G401 (cell line): Measurements from ENCODE around the gene APMAP. TPM values are rescaled to one million over a fixed set of nuclear protein-coding genes. Genes with fewer than 3 reads are reported as not detected.

ENCODE experiments used
- DNase-seq: peaks from one replicate; pipeline ENCODE4 v3.0.0-alpha.2; 2015; ENCODE audit warnings: low spot score
- in situ Hi-C: cut with HindIII; loops from 2 replicates; pipeline ENCODE4 v1.10.0; 2016; ENCODE audit warnings: low sequenced_read_pairs, mixed read lengths
- total RNA-seq: library from RNA; depleted of rRNA; stranded (reverse); fragments of >200 nt; shearing (Covaris generic); gene quantifications from 2 replicates; pipeline ENCODE4 v1.2.3, GENCODE V29; 2014

APMAP gene
- total RNA-seq, 1 experiment from 2014 or later: 94.6 TPM

- in situ Hi-C loops: no loop called here
- DNase-seq: no peak
These were observed 15.2 kb downstream of the APMAP start for GRCh38 chr20:24977336-24977735.

DNA sequence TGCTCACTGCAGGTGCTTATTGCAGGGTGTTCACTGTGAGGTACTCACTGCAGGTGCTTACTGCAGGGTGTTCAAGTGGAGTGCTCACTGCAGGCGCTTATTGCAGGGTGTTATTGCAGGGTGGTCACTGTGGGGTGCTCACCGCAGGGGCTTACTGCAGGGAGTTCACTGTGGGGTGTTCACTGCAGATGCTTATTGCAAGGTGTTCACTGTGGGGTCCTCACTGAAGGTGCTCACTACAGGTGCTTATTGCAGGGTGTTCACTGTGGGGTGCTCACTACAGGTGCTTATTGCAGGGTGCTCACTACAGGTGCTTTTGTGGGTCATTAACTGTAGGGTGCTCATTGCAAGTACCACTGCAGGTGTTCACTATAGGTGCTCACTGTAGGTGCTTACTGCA lies 20.2 kb downstream of the APMAP start:
- DNase-seq: no peak
- in situ Hi-C loops: no loop called here

GRCh38 chr20:24971376-24972101 lies 21.0 kb downstream of the APMAP start:
- in situ Hi-C loops: no loop called here
- DNase-seq: no peak

DNA sequence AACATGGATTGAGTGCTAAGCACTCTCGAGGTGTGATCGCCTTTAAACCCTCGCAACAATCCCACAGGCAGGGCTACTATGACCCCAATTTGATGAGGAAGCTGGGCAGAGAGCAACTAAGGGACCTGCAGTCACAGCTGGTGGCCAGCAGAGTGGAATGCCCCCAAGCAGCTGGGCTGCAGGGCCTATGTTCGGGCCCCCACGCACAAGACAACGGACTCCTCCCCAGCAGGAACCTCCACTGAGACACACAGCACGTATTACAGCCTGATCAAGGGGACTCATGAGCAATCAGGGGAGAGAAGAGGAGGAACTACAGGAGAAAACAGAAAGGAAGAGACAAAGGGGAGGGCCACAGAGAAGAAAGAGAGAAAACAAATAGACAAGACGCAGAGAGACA lies 21.8 kb downstream of the APMAP start:
- no peak for DNase-seq
- in situ Hi-C loops: no loop called here

- DNase-seq: no peak
- in situ Hi-C loops: no loop called here
These were observed 22.5 kb downstream of the APMAP start for GRCh38 chr20:24970030-24970553.

DNA sequence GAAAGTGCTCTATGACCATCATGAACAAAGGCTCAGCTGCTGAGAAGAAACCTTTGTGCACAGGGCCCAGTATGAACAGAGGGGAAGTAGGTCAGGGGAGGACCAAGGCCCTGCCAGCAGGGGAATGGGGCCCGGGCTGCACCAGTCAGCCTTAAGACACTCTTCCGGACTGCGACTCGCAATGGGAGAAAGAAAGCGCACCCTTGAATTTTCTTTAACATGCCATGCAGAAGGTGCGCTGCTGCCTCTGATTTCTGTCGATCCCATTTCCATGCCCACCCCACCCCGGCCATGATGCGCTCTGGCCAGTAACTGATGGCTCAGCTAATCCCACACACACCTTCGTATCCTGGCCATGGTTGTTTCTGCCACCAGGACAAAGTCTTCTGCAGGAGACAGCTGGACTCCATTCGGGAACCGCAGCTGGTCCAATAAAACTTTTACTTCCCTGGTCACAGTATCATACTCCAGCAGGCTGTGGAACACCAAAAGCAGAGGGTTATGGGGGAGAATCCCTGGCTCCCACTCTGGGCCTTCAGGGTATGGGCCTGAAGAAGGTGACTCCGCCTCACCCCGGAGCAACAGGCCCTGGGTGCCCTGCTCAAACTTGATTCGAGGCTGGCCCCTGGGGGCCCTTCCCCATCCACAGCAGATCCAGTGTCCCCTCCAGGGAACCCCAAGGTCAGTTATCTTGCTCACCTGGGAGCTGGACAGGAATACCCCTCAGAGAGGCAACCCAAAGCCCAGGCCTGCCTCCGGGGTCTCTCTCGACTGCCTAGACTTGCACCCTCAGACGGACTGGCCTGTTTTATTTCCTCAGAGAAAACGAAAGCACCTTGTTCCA lies 23.1 kb downstream of the APMAP start:
- in situ Hi-C loops: no loop called here
- no peak for DNase-seq

- DNase-seq: no peak
- in situ Hi-C loops: no loop called here
These were observed 24.2 kb downstream of the APMAP start for GRCh38 chr20:24968278-24968800.

DNA sequence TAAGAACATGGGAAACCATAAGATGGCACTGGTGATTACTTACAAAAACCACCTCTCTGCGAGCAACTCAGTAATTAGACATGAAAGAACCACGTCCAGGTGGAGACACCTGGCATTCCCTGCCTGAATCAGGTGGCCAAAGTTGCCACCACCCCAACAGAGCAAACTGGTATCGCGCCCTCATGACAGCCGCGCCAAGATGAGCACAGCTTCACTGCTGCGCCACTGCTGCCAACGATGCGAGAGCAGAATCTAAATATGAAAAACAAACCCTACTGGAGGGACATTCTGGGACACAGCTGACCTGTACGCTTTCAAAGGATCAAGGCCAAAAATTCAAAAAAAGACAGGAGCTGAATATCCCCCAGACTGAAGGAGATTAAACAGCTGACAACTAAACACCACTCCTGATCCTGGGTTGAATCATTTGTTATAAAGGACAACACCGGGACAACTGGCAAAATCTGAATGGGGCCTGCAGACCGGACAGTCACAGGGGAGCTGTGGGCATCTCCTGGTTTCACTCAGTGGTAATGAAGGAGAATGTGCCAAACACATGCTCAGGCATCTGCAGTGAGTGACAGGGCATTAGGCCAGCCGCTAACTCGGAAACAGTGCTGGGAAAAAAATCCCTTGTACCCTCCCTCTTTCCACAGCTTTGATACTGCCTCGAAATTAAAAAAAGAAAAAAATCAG lies 26.1 kb downstream of the APMAP start:
- in situ Hi-C loops: no loop called here
- peak; percentile 64 for DNase-seq

DNA sequence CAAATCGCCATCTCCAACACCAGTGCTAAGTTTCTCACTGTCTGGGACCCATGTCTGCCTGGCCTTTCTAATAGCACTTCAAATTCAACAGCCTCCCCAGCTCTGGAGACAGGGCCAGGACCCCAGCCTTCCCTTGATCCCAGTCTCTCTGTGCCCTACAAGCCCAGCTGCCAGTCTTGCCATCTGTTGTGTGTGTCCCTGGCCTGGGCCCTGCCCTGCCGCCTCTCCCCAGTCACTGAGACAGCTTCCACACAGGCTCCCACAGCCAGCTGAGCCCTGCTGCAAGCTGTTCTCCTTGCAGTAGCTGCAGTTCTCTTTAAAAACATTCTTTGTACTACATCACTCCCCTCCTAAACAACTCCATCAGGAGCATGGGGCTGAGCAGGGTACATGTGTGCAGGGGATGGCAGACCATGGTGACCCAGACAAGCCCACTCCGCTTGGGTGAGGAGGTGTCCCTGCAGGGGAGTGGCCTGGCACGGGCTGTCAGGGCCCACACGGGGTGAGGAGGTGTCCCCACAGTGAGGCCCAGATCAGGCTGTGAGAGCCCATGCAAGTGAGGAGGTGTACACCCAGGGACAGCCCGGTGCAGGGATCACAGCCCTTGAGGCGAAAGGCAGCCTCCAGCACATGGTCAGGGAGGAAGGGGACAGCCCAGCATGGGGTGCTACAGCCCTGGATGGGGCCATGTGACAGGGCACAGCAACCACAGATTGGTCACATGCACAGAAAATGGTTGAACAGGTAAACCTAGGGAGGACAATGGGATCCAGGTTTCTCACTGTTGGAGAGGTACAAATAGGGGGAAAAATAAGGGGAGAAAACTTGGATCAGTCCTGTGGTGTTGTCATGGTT lies 27.3 kb downstream of the APMAP start:
- in situ Hi-C loops: no loop called here
- DNase-seq: peak; percentile 71

GRCh38 chr20:24964506-24964840 lies 28.1 kb downstream of the APMAP start:
- peak; percentile 99 for DNase-seq
- in situ Hi-C loops: no loop called here

GRCh38 chr20:24963672-24964505 lies 28.7 kb downstream of the APMAP start:
- in situ Hi-C loops: no loop called here
- peak; percentile 55 for DNase-seq

DNA sequence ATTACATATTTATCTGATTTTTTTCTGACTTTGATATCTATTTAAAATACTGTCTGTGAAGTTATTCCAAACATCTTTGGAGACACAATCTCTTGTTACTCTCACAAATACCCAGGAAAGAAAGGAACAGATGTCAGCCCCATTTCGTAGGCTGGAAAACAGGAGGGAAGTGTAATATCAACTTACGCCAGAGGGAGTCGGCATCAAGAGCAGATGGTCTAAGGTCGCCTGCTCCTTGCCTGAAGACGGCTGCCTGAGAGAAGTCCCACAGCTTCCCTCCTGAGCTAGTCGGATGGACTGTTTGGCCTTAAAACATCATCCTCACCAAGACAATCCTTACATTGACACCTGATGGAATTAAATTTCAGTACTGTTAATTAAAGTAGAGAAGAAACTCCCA lies 30.0 kb downstream of the APMAP start:
- peak; percentile 80 for DNase-seq
- in situ Hi-C loops: no loop called here

- DNase-seq: no peak
- in situ Hi-C loops: no loop called here
These were observed 30.4 kb downstream of the APMAP start for GRCh38 chr20:24962182-24962492.

DNA sequence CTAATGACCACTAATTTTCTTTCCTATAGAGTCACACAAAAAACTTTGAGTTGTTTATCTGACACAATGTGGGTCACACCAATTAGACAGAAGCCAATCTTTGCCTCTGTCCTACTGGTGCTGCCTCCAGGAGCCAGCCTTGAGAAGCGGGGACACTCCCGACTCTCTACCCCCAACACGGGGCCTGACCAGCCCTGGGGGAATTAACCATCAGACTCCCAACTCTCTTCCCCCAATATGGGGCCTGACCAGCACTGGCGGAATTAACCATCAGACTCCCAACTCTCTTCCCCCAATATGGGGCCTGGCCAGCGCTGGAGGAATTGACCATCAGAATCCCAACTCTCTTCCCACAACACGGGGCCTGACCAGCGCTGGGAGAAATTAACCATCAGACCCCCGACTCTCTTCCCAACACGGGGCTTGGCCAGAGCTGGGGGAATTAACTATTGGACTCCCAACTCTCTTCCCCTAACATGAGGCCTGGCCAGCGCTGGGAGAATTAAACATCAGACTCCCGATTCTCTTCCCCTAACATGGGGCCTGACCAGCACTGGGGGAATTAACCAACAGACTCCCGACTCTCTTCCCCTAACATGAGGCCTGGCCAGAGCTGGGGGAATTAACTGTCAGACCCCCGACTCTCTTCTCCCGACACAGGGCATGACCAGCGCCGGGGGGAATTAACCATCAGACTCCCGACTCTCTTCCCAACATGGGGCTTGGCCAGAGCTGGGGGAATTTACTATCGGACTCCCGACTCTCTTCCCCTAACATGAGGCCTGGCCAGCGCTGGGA lies 31.0 kb downstream of the APMAP start:
- in situ Hi-C loops: no loop called here
- no peak for DNase-seq

- no peak for DNase-seq
- in situ Hi-C loops: no loop called here
These were observed 31.7 kb downstream of the APMAP start for GRCh38 chr20:24960861-24961260.

GRCh38 chr20:24960302-24960801 lies 32.2 kb downstream of the APMAP start:
- in situ Hi-C loops: no loop called here
- no peak for DNase-seq

GRCh38 chr20:24959591-24960301 lies 32.8 kb downstream of the APMAP start:
- in situ Hi-C loops: no loop called here
- DNase-seq: no peak
